ENCODE results near the gene OR10J1.

GRCh38 chr1:159465191-159465603 is 25.7 kb downstream of the OR10J1 start:
- no peak for TF ChIP-seq CTCF (IDR thresholded peaks at IDR 0.05)
- no peak for TF ChIP-seq POLR2A (IDR thresholded peaks at IDR 0.05)
